Measurements from ENCODE around the gene EIF2D. TPM values are rescaled to one million over a fixed set of nuclear protein-coding genes. Genes with fewer than 3 reads are reported as not detected.
A peak's percentile ranks its signal among the peaks of the same experiment; 100 is the strongest.

Gene EIF2D
- total RNA-seq, 1 experiment from 2014 or later = 110 TPM

DNA sequence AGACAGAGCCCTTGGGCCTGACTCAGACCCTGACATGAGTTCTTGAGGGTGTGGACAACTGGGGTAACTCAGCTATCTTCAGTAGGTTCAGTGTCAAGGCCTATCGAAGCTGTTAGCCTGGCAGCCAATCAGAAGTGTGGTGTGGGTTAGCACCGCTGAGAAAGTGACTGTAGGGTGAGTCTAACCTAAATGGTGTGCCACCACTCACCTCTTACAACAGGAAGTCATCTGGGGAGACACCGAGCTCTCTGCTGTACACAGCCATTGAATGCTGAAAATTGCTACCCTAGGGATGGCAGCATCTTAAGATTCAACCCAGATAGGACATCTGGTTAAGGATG is 60.3 kb downstream of the EIF2D start:
- H3K4me2 ChIP-seq (ENCODE audit: low read length) = no peak overlapping the region
- no peaks in the 10 kb centered on the region for H3K27me3 ChIP-seq (ENCODE audit: low read length)
- POLR2A ChIA-PET (ENCODE audit: unreplicated experiment) = no interaction called here
- no peak for ATAC-seq
- intact Hi-C loops (cut with micrococcal nuclease) = no loop called here
- H3K9ac ChIP-seq (ENCODE audit: low read length) = no peak overlapping the region
- peaks cover 10% of the 10 kb centered on the region for H3K4me1 ChIP-seq (ENCODE audit: insufficient read depth, low read length)
- CTCF ChIA-PET = no interaction called here
- no TSS peak for BruUV-seq (replicated peaks)
- no peaks in the 10 kb centered on the region for H4K20me1 ChIP-seq (ENCODE audit: low read length)
- no peaks in the 10 kb centered on the region for H3K36me3 ChIP-seq (ENCODE audit: low read depth, low read length)
- no peaks in the 10 kb centered on the region for H3F3A ChIP-seq (ENCODE audit: low read length, unreplicated experiment)
- H3K4me3 ChIP-seq (ENCODE audit: low read length) = no peak overlapping the region
- H3K79me2 ChIP-seq (ENCODE audit: low read length) = no peaks in the 10 kb centered on the region
- TF ChIP-seq CTCF (conservative IDR thresholded peaks at IDR 0.05; ENCODE audit: low read depth, low read length) (no peak), EZH2 (IDR thresholded peaks at IDR 0.05; ENCODE audit: low read length, unreplicated experiment) (no peak), EZH2phosphoT487 (IDR thresholded peaks at IDR 0.05; ENCODE audit: borderline replicate concordance, low read length) (no peak)
- DNase-seq = no peak
- H3K27ac ChIP-seq (ENCODE audit: low read length) = no peak overlapping the region
- H3K9me2 ChIP-seq (replicated peaks; ENCODE audit: low read length) = no peaks in the 10 kb centered on the region
- H2AFZ ChIP-seq (ENCODE audit: low read length) = no peak overlapping the region
- H3K9me3 ChIP-seq (ENCODE audit: low read length) = no peaks in the 10 kb centered on the region

GRCh38 chr1:206551296-206551985 is 60.8 kb downstream of the EIF2D start:
- Histone ChIP-seq H3K4me2 (ENCODE audit: low read length) (no peak overlapping the region), H2AFZ (ENCODE audit: low read length) (no peak overlapping the region), H3K27ac (ENCODE audit: low read length) (no peak overlapping the region), H3F3A (ENCODE audit: low read length, unreplicated experiment) (no peaks in the 10 kb centered on the region), H3K9ac (ENCODE audit: low read length) (no peak overlapping the region), H3K4me3 (ENCODE audit: low read length) (no peak overlapping the region), H3K4me1 (ENCODE audit: insufficient read depth, low read length) (peaks cover 6% of the 10 kb centered on the region), H3K79me2 (ENCODE audit: low read length) (no peaks in the 10 kb centered on the region), H4K20me1 (ENCODE audit: low read length) (no peaks in the 10 kb centered on the region), H3K9me3 (ENCODE audit: low read length) (no peaks in the 10 kb centered on the region), H3K36me3 (ENCODE audit: low read depth, low read length) (no peaks in the 10 kb centered on the region), H3K9me2 (replicated peaks; ENCODE audit: low read length) (no peaks in the 10 kb centered on the region), H3K27me3 (ENCODE audit: low read length) (no peaks in the 10 kb centered on the region)
- ATAC-seq = no peak
- ChIA-PET CTCF (no interaction called here), POLR2A (ENCODE audit: unreplicated experiment) (no interaction called here)
- intact Hi-C loops (cut with micrococcal nuclease) = no loop called here
- BruUV-seq (replicated peaks) = no TSS peak
- DNase-seq = no peak
- TF ChIP-seq CTCF (conservative IDR thresholded peaks at IDR 0.05; ENCODE audit: low read depth, low read length) (no peak), EZH2 (IDR thresholded peaks at IDR 0.05; ENCODE audit: low read length, unreplicated experiment) (no peak), EZH2phosphoT487 (IDR thresholded peaks at IDR 0.05; ENCODE audit: borderline replicate concordance, low read length) (no peak)

DNA sequence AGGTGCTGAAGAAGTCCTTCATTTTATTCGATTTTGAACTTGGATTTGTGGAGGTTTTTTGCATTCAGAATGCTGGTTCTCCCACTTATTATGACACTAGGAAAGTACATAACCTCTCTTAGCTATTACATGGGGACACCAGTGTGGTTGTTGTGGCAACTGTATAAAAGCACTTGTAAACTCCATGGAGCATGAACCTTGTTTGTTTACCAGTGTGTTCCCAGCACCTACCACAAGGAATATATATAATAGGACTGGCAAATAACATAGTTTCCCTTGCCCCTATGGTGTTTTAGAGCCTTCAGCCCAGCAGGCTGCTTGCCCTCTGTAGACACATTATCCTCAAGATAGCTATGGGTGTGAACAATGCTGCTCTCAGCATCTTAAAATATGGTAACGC is 61.8 kb downstream of the EIF2D start:
- H4K20me1 ChIP-seq (ENCODE audit: low read length) = no peaks in the 10 kb centered on the region
- TF ChIP-seq EZH2 (IDR thresholded peaks at IDR 0.05; ENCODE audit: low read length, unreplicated experiment) = no peak
- no peak for TF ChIP-seq EZH2phosphoT487 (IDR thresholded peaks at IDR 0.05; ENCODE audit: borderline replicate concordance, low read length)
- TF ChIP-seq CTCF (conservative IDR thresholded peaks at IDR 0.05; ENCODE audit: low read depth, low read length) = no peak
- no peaks in the 10 kb centered on the region for H3K9me3 ChIP-seq (ENCODE audit: low read length)
- no peak overlapping the region for H2AFZ ChIP-seq (ENCODE audit: low read length)
- DNase-seq (peak; percentile 32), ATAC-seq (peak; percentile 63)
- no peak overlapping the region for H3K27ac ChIP-seq (ENCODE audit: low read length)
- H3K9ac ChIP-seq (ENCODE audit: low read length) = no peak overlapping the region
- intact Hi-C loops (cut with micrococcal nuclease) = no loop called here
- no peaks in the 10 kb centered on the region for H3K36me3 ChIP-seq (ENCODE audit: low read depth, low read length)
- H3F3A ChIP-seq (ENCODE audit: low read length, unreplicated experiment) = no peaks in the 10 kb centered on the region
- no peak overlapping the region for H3K4me3 ChIP-seq (ENCODE audit: low read length)
- H3K4me2 ChIP-seq (ENCODE audit: low read length) = no peak overlapping the region
- H3K9me2 ChIP-seq (replicated peaks; ENCODE audit: low read length) = no peaks in the 10 kb centered on the region
- ChIA-PET CTCF (no interaction called here), POLR2A (ENCODE audit: unreplicated experiment) (no interaction called here)
- no peaks in the 10 kb centered on the region for H3K27me3 ChIP-seq (ENCODE audit: low read length)
- no peaks in the 10 kb centered on the region for H3K79me2 ChIP-seq (ENCODE audit: low read length)
- no TSS peak for BruUV-seq (replicated peaks)
- H3K4me1 ChIP-seq (ENCODE audit: insufficient read depth, low read length) = no peaks in the 10 kb centered on the region

Measured in PC-3 (cell line).